Endodermal cell (in vitro differentiated cells): ENCODE results near the gene RAD52. TPM values are rescaled to one million over a fixed set of nuclear protein-coding genes. Genes with fewer than 3 reads are reported as not detected.

Source experiments
- DNase-seq: peaks from one replicate; pipeline ENCODE4 v3.0.0-alpha.2; 2017
- H3K27ac ChIP-seq: 2 replicates; pipeline ENCODE4 v1.5.1; 2013; ENCODE audit warnings: mild to moderate bottlenecking, low read depth, low read length, moderate library complexity
- H3K27me3 ChIP-seq: 2 replicates; pipeline ENCODE4 v1.6.1; 2013; ENCODE audit warnings: mild to moderate bottlenecking, low read length, moderate library complexity; ENCODE audit not compliant: insufficient read depth, control insufficient read depth, poor library complexity, severe bottlenecking
- H3K36me3 ChIP-seq: 2 replicates; pipeline ENCODE4 v1.7.0; 2013; ENCODE audit warnings: mild to moderate bottlenecking, low read length, moderate library complexity; ENCODE audit not compliant: control insufficient read depth, insufficient read depth
- H3K4me1 ChIP-seq: one replicate; pipeline ENCODE4 v1.7.0; 2013; ENCODE audit warnings: low read length; ENCODE audit not compliant: control insufficient read depth, insufficient read depth
- H3K4me3 ChIP-seq: 2 replicates; pipeline ENCODE4 v1.5.1; 2013; ENCODE audit warnings: mild to moderate bottlenecking, low read length, moderate library complexity
- H3K9ac ChIP-seq: 2 replicates; pipeline ENCODE4 v1.6.1; 2013; ENCODE audit warnings: mild to moderate bottlenecking, low read length, moderate library complexity; ENCODE audit not compliant: poor library complexity, severe bottlenecking; ENCODE audit errors: extremely low read depth
- H3K9me3 ChIP-seq: 2 replicates; pipeline ENCODE4 v1.6.1; 2013; ENCODE audit warnings: mild to moderate bottlenecking, low read length, moderate library complexity; ENCODE audit not compliant: control insufficient read depth
- H3K27ac Mint-ChIP-seq: 2 replicates; pipeline ENCODE4 v1.8.0; 2020; ENCODE audit warnings: mixed read lengths
- H3K27me3 Mint-ChIP-seq: 2 replicates; pipeline ENCODE4 v1.8.0; 2021; ENCODE audit warnings: mild to moderate bottlenecking, mixed read lengths; ENCODE audit not compliant: insufficient read depth
- H3K36me3 Mint-ChIP-seq: 2 replicates; pipeline ENCODE4 v1.8.0; 2020; ENCODE audit warnings: low read depth, mixed read lengths
- H3K4me1 Mint-ChIP-seq: 2 replicates; pipeline ENCODE4 v1.8.0; 2020; ENCODE audit warnings: mixed read lengths
- H3K4me3 Mint-ChIP-seq: 2 replicates; pipeline ENCODE4 v1.8.0; 2020; ENCODE audit warnings: mild to moderate bottlenecking, moderate library complexity, mixed read lengths
- H3K9me3 Mint-ChIP-seq: 2 replicates; pipeline ENCODE4 v1.8.0; 2020; ENCODE audit warnings: mild to moderate bottlenecking, mixed read lengths
- CTCF ChIP-seq: fragments of 200-600 bp; sonication (generic); conservative IDR thresholded peaks from 2 replicates; pipeline ENCODE4 v1.5.0; 2021; ENCODE audit warnings: antibody characterized with exemption, mild to moderate bottlenecking
- WGBS, 2 experiments: methylation state at CpG; one replicate each; pipeline versions ENCODE4 v1.1.5 to v1.1.7; 2013; ENCODE audit warnings: missing lambda C conversion rate in 2 of 2, mixed read lengths in 1 of 2; ENCODE audit not compliant: insufficient coverage in 1 of 2, insufficient read length in 1 of 2; 5-methylcytosine and 5-hydroxymethylcytosine counted together
- total RNA-seq, 2 donors: library from RNA; stranded (reverse); fragmentation: NEBNext Ultra II Directional in 1 of 2; extraction: Animal tissue kit (Norgen Biotek cat#: 25700) in 1 of 2; gene quantifications; 2 replicates in 1 of 2; 3 replicates in 1 of 2; pipeline ENCODE4 v1.2.1, GENCODE V29; 2021

RAD52 gene
- total RNA-seq, 2 donors from 2014 or later: 24.3 to 35.1 TPM

- Mint-ChIP-seq H3K9me3 (peaks cover 3% of the 10 kb centered on the region), H3K36me3 (peaks cover 3% of the 10 kb centered on the region), H3K27me3 (no peaks in the 10 kb centered on the region), H3K4me1 (peaks cover 20% of the 10 kb centered on the region), H3K27ac (peak overlapping the region; percentile 3), H3K4me3 (no peak overlapping the region)
- DNase-seq: no peak
- TF ChIP-seq CTCF: no peak
- Histone ChIP-seq H3K9me3 (no peaks in the 10 kb centered on the region), H3K4me3 (no peak overlapping the region), H3K27me3 (no peaks in the 10 kb centered on the region), H3K4me1 (peaks cover 8% of the 10 kb centered on the region), H3K27ac (peak overlapping the region; percentile 19), H3K36me3 (no peaks in the 10 kb centered on the region), H3K9ac (no peak overlapping the region)
- 14 to 73% methylated on average over 1 to 3 of the region's 4 CpGs for WGBS, 2 experiments
These were observed 19.1 kb upstream of the RAD52 start for GRCh38 chr12:968545-968944.

GRCh38 chr12:967641-968040 is 18.1 kb upstream of the RAD52 start:
- H3K4me3 ChIP-seq: no peak overlapping the region
- Mint-ChIP-seq H3K27me3 (no peaks in the 10 kb centered on the region), H3K27ac (peak overlapping the region; percentile 3), H3K9me3 (no peaks in the 10 kb centered on the region), H3K4me1 (peaks cover 21% of the 10 kb centered on the region), H3K36me3 (no peaks in the 10 kb centered on the region), H3K4me3 (no peak overlapping the region)
- no peak overlapping the region for H3K9ac ChIP-seq
- DNase-seq: no peak
- 83 to 100% methylated on average over 5 to 9 of the region's 9 CpGs for WGBS, 2 experiments
- H3K27ac ChIP-seq: no peak overlapping the region
- no peaks in the 10 kb centered on the region for H3K27me3 ChIP-seq
- no peaks in the 10 kb centered on the region for H3K9me3 ChIP-seq
- no peaks in the 10 kb centered on the region for H3K36me3 ChIP-seq
- H3K4me1 ChIP-seq: peaks cover 8% of the 10 kb centered on the region
- no peak for TF ChIP-seq CTCF

DNA sequence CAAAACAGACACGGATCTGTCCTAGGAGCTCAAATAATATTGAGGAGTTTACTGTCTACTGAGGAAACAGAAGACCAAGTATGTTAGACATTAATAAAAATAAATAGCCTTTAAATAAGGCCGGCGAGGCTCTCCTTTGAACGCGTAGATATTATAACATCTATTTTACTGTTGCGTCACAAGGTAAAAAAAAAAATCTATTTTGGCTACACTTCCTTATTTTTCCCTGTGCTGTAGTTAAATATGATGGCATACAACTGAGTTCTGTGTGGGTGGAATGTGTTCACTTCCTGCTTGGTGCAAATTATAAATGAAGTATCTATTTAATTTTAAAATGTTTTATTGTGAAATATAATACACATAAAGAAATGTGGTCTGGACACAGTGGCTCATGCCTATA is 17.2 kb upstream of the RAD52 start:
- H3K36me3 Mint-ChIP-seq: no peaks in the 10 kb centered on the region
- H3K9me3 ChIP-seq: no peaks in the 10 kb centered on the region
- 92 to 100% methylated on average over 1 to 6 of the region's 6 CpGs for WGBS, 2 experiments
- no peak overlapping the region for H3K9ac ChIP-seq
- peaks cover 21% of the 10 kb centered on the region for H3K4me1 Mint-ChIP-seq
- DNase-seq: no peak
- H3K27me3 ChIP-seq: no peaks in the 10 kb centered on the region
- no peak overlapping the region for H3K27ac Mint-ChIP-seq
- H3K4me3 ChIP-seq: no peak overlapping the region
- H3K27ac ChIP-seq: no peak overlapping the region
- peaks cover 8% of the 10 kb centered on the region for H3K4me1 ChIP-seq
- no peak overlapping the region for H3K4me3 Mint-ChIP-seq
- no peaks in the 10 kb centered on the region for H3K36me3 ChIP-seq
- H3K27me3 Mint-ChIP-seq: no peaks in the 10 kb centered on the region
- H3K9me3 Mint-ChIP-seq: no peaks in the 10 kb centered on the region
- no peak for TF ChIP-seq CTCF
